MCF 10A (cell line): ENCODE results near the gene HSPA12A. TPM values are rescaled to one million over a fixed set of nuclear protein-coding genes. Genes with fewer than 3 reads are reported as not detected.

Source experiments
- BruUV-seq: library from RNA; stranded (reverse); fragments of 400-500 nt; replicated peaks from 2 replicates; lab custom pipeline; 2021; lab: Mats Ljungman, UMichigan
- CTCF ChIA-PET: fragments of 300-600 bp; sonication (Branson Sonifier 250); formaldehyde crosslinking; extraction: SDS; loops from one replicate; lab custom pipeline; 2021; ENCODE audit warnings: antibody characterized with exemption, inconsistent platforms; lab: Yijun Ruan, JAX
- POLR2A ChIA-PET: fragments of 300-600, 350-650 bp; sonication (Branson Sonifier 250); formaldehyde crosslinking; extraction: SDS; loops from one replicate; lab custom pipeline; 2020; ENCODE audit warnings: antibody characterized with exemption, inconsistent platforms; lab: Yijun Ruan, JAX
- DNase-seq: peaks from one replicate; pipeline ENCODE4 v3.0.0-alpha.2; 2018; ENCODE audit not compliant: unreplicated experiment
- H3K27ac Mint-ChIP-seq: one replicate; pipeline ENCODE4 v1.8.0; 2022; ENCODE audit warnings: mild to moderate bottlenecking, low read depth, mixed read lengths; ENCODE audit not compliant: unreplicated experiment
- H3K27me3 Mint-ChIP-seq: one replicate; pipeline ENCODE4 v1.8.0; 2022; ENCODE audit warnings: mixed read lengths; ENCODE audit not compliant: insufficient read depth, unreplicated experiment
- H3K36me3 Mint-ChIP-seq: one replicate; pipeline ENCODE4 v1.8.0; 2022; ENCODE audit warnings: mild to moderate bottlenecking, moderate library complexity, mixed read lengths; ENCODE audit not compliant: insufficient read depth, unreplicated experiment
- H3K4me1 Mint-ChIP-seq: one replicate; pipeline ENCODE4 v1.8.0; 2022; ENCODE audit warnings: mixed read lengths; ENCODE audit not compliant: insufficient read depth, unreplicated experiment
- H3K4me3 Mint-ChIP-seq: one replicate; pipeline ENCODE4 v1.8.0; 2022; ENCODE audit warnings: mild to moderate bottlenecking, moderate library complexity, mixed read lengths; ENCODE audit not compliant: unreplicated experiment
- H3K9me3 Mint-ChIP-seq: one replicate; pipeline ENCODE4 v1.8.0; 2022; ENCODE audit warnings: mixed read lengths; ENCODE audit not compliant: unreplicated experiment
- CTCF ChIP-seq: fragments of 200-600 bp; IDR thresholded peaks from one replicate; pipeline ENCODE4 v1.8.0; 2022; ENCODE audit warnings: antibody characterized with exemption, mild to moderate bottlenecking; ENCODE audit not compliant: unreplicated experiment
- intact Hi-C: fragments of 100-400 bp; cut with micrococcal nuclease; formaldehyde crosslinking; loops from 2 replicates; pipeline ENCODE4 v1.14.1; 2022
- total RNA-seq: library from RNA; stranded (reverse); gene quantifications from 2 replicates; pipeline ENCODE4 v1.2.3, GENCODE V29; 2022

HSPA12A gene
- total RNA-seq, 1 experiment from 2014 or later = 9.1 TPM

GRCh38 chr10:116646502-116646901 lies 95.9 kb downstream of the HSPA12A start:
- Mint-ChIP-seq H3K27ac (no peak overlapping the region), H3K27me3 (peaks cover 39% of the 10 kb centered on the region), H3K9me3 (peaks cover 7% of the 10 kb centered on the region), H3K36me3 (no peaks in the 10 kb centered on the region), H3K4me3 (no peak overlapping the region), H3K4me1 (no peaks in the 10 kb centered on the region)
- BruUV-seq = no TSS peak
- TF ChIP-seq CTCF = no peak
- DNase-seq = no peak
- ChIA-PET CTCF (interaction anchor here (0.6 to 2.1 kb wide), 4 partner anchors 19 to 150 kb away, joined by 3 to 12 read pairs (median 4); no protein-coding TSS in a partner anchor), POLR2A (interaction anchor here (1.4 kb wide), 1 partner anchor 14 kb away, joined by 3 read pairs; no protein-coding TSS in a partner anchor)
- intact Hi-C loops = no loop called here

- no peak overlapping the region for H3K4me3 Mint-ChIP-seq
- POLR2A ChIA-PET = no interaction called here
- CTCF ChIA-PET = no interaction called here
- peaks cover 11% of the 10 kb centered on the region for H3K27me3 Mint-ChIP-seq
- H3K27ac Mint-ChIP-seq = no peak overlapping the region
- intact Hi-C loops = no loop called here
- no peak for DNase-seq
- peaks cover 7% of the 10 kb centered on the region for H3K9me3 Mint-ChIP-seq
- TF ChIP-seq CTCF = no peak
- H3K36me3 Mint-ChIP-seq = peaks cover 7% of the 10 kb centered on the region
- BruUV-seq = no TSS peak
- H3K4me1 Mint-ChIP-seq = peaks cover 7% of the 10 kb centered on the region
These were observed 104.5 kb downstream of the HSPA12A start for GRCh38 chr10:116637830-116638229.

- ChIA-PET CTCF (no interaction called here), POLR2A (no interaction called here)
- Mint-ChIP-seq H3K27ac (no peak overlapping the region), H3K4me1 (peaks cover 7% of the 10 kb centered on the region), H3K9me3 (peaks cover under 1% of the 10 kb centered on the region), H3K4me3 (no peak overlapping the region), H3K36me3 (peaks cover 7% of the 10 kb centered on the region), H3K27me3 (peaks cover 2% of the 10 kb centered on the region)
- intact Hi-C loops = no loop called here
- no peak for TF ChIP-seq CTCF
- DNase-seq = no peak
- BruUV-seq = no TSS peak
These were observed 105.4 kb downstream of the HSPA12A start for GRCh38 chr10:116636976-116637375.

- Mint-ChIP-seq H3K9me3 (no peaks in the 10 kb centered on the region), H3K4me1 (peaks cover 7% of the 10 kb centered on the region), H3K27ac (no peak overlapping the region), H3K4me3 (no peak overlapping the region), H3K36me3 (peaks cover 7% of the 10 kb centered on the region), H3K27me3 (no peaks in the 10 kb centered on the region)
- TF ChIP-seq CTCF = no peak
- intact Hi-C loops = no loop called here
- CTCF ChIA-PET = no interaction called here
- POLR2A ChIA-PET = no interaction called here
- no peak for DNase-seq
- no TSS peak for BruUV-seq
These were observed 106.0 kb downstream of the HSPA12A start for GRCh38 chr10:116636385-116636784.
